B cell (primary cell): ENCODE results near the gene INF2. TPM values are rescaled to one million over a fixed set of nuclear protein-coding genes. Genes with fewer than 3 reads are reported as not detected.

Source experiments
- ATAC-seq: fragments of 200-7000 bp; cut with Tn5 transposase; one replicate; pipeline ENCODE4 v1.10.0; 2021; ENCODE audit warnings: low read depth, mild to moderate bottlenecking, moderate number of reproducible peaks, moderate library complexity
- CTCF ChIA-PET: fragments of 350-600 bp; sonication (Branson Sonifier 250); formaldehyde crosslinking; loops from one replicate; lab custom pipeline; 2021; ENCODE audit warnings: antibody characterized with exemption, inconsistent platforms; lab: Charles Lee
- POLR2A ChIA-PET: fragments of 350-600 bp; sonication (Branson Sonifier 250); formaldehyde crosslinking; loops from one replicate; lab custom pipeline; 2021; ENCODE audit warnings: antibody characterized with exemption; lab: Charles Lee
- DNase-seq: peaks from one replicate; pipeline ENCODE4 v3.0.0; 2013
- H2AFZ ChIP-seq: 2 replicates; pipeline ENCODE4 v1.6.1; 2012; ENCODE audit warnings: mild to moderate bottlenecking, low read depth, low read length; ENCODE audit not compliant: insufficient read depth, poor library complexity, severe bottlenecking
- H3K27ac ChIP-seq, 2 donors: 1 replicate in 1 of 2; 2 replicates in 1 of 2; pipeline ENCODE4 v1.5.1; 2012 to 2013; ENCODE audit warnings: low read length in 2 of 2, mild to moderate bottlenecking in 2 of 2, moderate library complexity in 1 of 2
- H3K27me3 ChIP-seq, 4 experiments: fragments of 200-600 bp in 1 of 4; sonication (generic) in 1 of 4; replicated peaks in 1 of 4; 1 replicate in 2 of 4; 2 replicates in 2 of 4; pipeline versions ENCODE4 v1.6.1 to v1.7.0; 2013 to 2016; ENCODE audit warnings: low read length in 3 of 4, mild to moderate bottlenecking in 2 of 4, mixed read lengths in 1 of 4, moderate library complexity in 1 of 4; ENCODE audit not compliant: insufficient read depth in 4 of 4, control insufficient read depth in 3 of 4; ENCODE audit errors: control extremely low read depth in 1 of 4
- H3K36me3 ChIP-seq, 2 experiments: replicated peaks in 1 of 2; 1 replicate in 1 of 2; 2 replicates in 1 of 2; pipeline versions ENCODE4 v1.6.1 to v1.7.1; 2013; ENCODE audit warnings: low read length in 1 of 2; ENCODE audit not compliant: insufficient read depth in 2 of 2, control insufficient read depth in 1 of 2; ENCODE audit errors: control extremely low read depth in 1 of 2, extremely low read depth in 1 of 2
- H3K4me1 ChIP-seq, 2 donors: fragments of 200-600 bp in 1 of 2; sonication (generic) in 1 of 2; 1 replicate in 1 of 2; 2 replicates in 1 of 2; pipeline versions ENCODE4 v1.5.1 to v1.6.1; 2013 to 2017; ENCODE audit warnings: low read length in 2 of 2; ENCODE audit not compliant: control insufficient read depth in 2 of 2, insufficient read depth in 2 of 2
- H3K4me2 ChIP-seq: replicated peaks from 2 replicates; pipeline ENCODE3; 2012; ENCODE audit warnings: mild to moderate bottlenecking, low read depth, low read length; ENCODE audit not compliant: poor library complexity, severe bottlenecking
- H3K4me3 ChIP-seq, 5 experiments: fragments of 200-600 bp in 1 of 5; sonication (generic) in 1 of 5; 1 replicate in 3 of 5; 2 replicates in 2 of 5; pipeline versions ENCODE4 v1.5.1 to v1.7.0; 2011 to 2016; ENCODE audit warnings: low read length in 4 of 5, mild to moderate bottlenecking in 4 of 5, low read depth in 2 of 5, control low read depth in 1 of 5, moderate library complexity in 1 of 5; ENCODE audit not compliant: insufficient read depth in 1 of 5; ENCODE audit errors: control extremely low read depth in 1 of 5, extremely low read depth in 1 of 5
- H3K79me2 ChIP-seq: fragments of 200-600 bp; sonication (generic); one replicate; pipeline ENCODE4 v1.6.0; 2016; ENCODE audit warnings: low read length; ENCODE audit not compliant: control insufficient read depth, insufficient read depth
- H3K9ac ChIP-seq: fragments of 200-600 bp; sonication (generic); 2 replicates; pipeline ENCODE4 v1.6.1; 2017; ENCODE audit warnings: mild to moderate bottlenecking, low read length, moderate library complexity
- H3K9me3 ChIP-seq, 3 donors: one replicate each; pipeline versions ENCODE4 v1.6.1 to v1.7.1; 2013; ENCODE audit warnings: low read length in 2 of 3; ENCODE audit not compliant: control insufficient read depth in 2 of 3, insufficient read depth in 1 of 3; ENCODE audit errors: control extremely low read depth in 1 of 3
- H4K20me1 ChIP-seq: 2 replicates; pipeline ENCODE4 v1.6.0; 2012; ENCODE audit warnings: mild to moderate bottlenecking, low read length; ENCODE audit not compliant: insufficient read depth, control insufficient read depth, poor library complexity, severe bottlenecking
- H3K27ac Mint-ChIP-seq: one replicate; pipeline ENCODE4 v1.8.0; 2021; ENCODE audit warnings: mixed read lengths
- H3K27me3 Mint-ChIP-seq: one replicate; pipeline ENCODE4 v1.8.0; 2021; ENCODE audit warnings: mixed read lengths
- H3K4me1 Mint-ChIP-seq: one replicate; pipeline ENCODE4 v1.8.0; 2021; ENCODE audit warnings: mixed read lengths
- H3K4me3 Mint-ChIP-seq: one replicate; pipeline ENCODE4 v1.8.0; 2021; ENCODE audit warnings: mixed read lengths
- H3K9me3 Mint-ChIP-seq: one replicate; pipeline ENCODE4 v1.8.0; 2022; ENCODE audit warnings: mixed read lengths; ENCODE audit not compliant: insufficient read depth
- EZH2 ChIP-seq: IDR thresholded peaks from 2 replicates; pipeline ENCODE4 v1.6.1; 2012; ENCODE audit warnings: borderline replicate concordance, low read depth, mild to moderate bottlenecking, moderate library complexity, low read length; ENCODE audit not compliant: insufficient read depth, poor library complexity, severe bottlenecking
- WGBS: methylation state at CpG from one replicate; pipeline ENCODE4 v1.1.5; 2013; ENCODE audit warnings: missing lambda C conversion rate; ENCODE audit not compliant: insufficient coverage; 5-methylcytosine and 5-hydroxymethylcytosine counted together
- intact Hi-C: fragments of 100-400 bp; cut with micrococcal nuclease; formaldehyde crosslinking; loops from one replicate; pipeline ENCODE4 v1.10.0; 2022
- polyA plus RNA-seq: library from polyadenylated mRNA; depleted of rRNA; stranded (reverse); fragments of >200 nt; gene quantifications from 2 replicates; pipeline ENCODE4 v1.2.3, GENCODE V29; 2012
- total RNA-seq, 2 donors: library from RNA; stranded (reverse); fragments of 120-200 nt in 1 of 2; gene quantifications; 1 replicate in 1 of 2; 2 replicates in 1 of 2; pipeline versions ENCODE4 v1.2.3 to v1.2.4, GENCODE V29; 2013 to 2022
- TF ChIP-seq, protein P1 (sequence below): fragments of 200-600 bp; IDR thresholded peaks from one replicate; pipeline ENCODE4 v1.8.0; 2022; ENCODE audit warnings: antibody characterized with exemption, mild to moderate bottlenecking

INF2 gene
- total and polyA plus RNA-seq, 2 donors (not counting 1 experiment from before 2014, with no cell fraction given), result 90.2 to 100 TPM

GRCh38 chr14:104721505-104722431 lies 32.4 kb downstream of the INF2 start:
- Mint-ChIP-seq H3K27ac (no peak overlapping the region), H3K4me1 (peaks cover 3% of the 10 kb centered on the region), H3K4me3 (no peak overlapping the region), H3K9me3 (no peaks in the 10 kb centered on the region), H3K27me3 (no peaks in the 10 kb centered on the region)
- Histone ChIP-seq H3K4me3 (no peak overlapping the region), H2AFZ (no peak overlapping the region), H3K4me2 (no peak overlapping the region), H3K27ac (no peak overlapping the region), H3K9ac (no peak overlapping the region), H3K4me1 (peaks cover 6 to 10% of the 10 kb centered on the region in 2 donors), H3K79me2 (no peaks in the 10 kb centered on the region), H3K36me3 (peaks cover 0 to 3% of the 10 kb centered on the region in 2 experiments), H4K20me1 (no peaks in the 10 kb centered on the region), H3K27me3 (peaks cover 0 to 9% (median 3%) of the 10 kb centered on the region in 4 experiments), H3K9me3 (no peaks in the 10 kb centered on the region)
- no peak for TF ChIP-seq EZH2
- TF ChIP-seq, protein P1, sequence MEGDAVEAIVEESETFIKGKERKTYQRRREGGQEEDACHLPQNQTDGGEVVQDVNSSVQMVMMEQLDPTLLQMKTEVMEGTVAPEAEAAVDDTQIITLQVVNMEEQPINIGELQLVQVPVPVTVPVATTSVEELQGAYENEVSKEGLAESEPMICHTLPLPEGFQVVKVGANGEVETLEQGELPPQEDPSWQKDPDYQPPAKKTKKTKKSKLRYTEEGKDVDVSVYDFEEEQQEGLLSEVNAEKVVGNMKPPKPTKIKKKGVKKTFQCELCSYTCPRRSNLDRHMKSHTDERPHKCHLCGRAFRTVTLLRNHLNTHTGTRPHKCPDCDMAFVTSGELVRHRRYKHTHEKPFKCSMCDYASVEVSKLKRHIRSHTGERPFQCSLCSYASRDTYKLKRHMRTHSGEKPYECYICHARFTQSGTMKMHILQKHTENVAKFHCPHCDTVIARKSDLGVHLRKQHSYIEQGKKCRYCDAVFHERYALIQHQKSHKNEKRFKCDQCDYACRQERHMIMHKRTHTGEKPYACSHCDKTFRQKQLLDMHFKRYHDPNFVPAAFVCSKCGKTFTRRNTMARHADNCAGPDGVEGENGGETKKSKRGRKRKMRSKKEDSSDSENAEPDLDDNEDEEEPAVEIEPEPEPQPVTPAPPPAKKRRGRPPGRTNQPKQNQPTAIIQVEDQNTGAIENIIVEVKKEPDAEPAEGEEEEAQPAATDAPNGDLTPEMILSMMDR, result no peak
- intact Hi-C loops, result no loop called here
- no peak for ATAC-seq
- no peak for DNase-seq
- 91% methylated on average over 17 of the region's 18 CpGs for WGBS
- POLR2A ChIA-PET, result no interaction called here
- CTCF ChIA-PET, result interaction anchor here (0.6 to 1.6 kb wide), 4 partner anchors 9 to 174 kb away, joined by 3 to 5 read pairs (median 3); no protein-coding TSS in a partner anchor
